Superior temporal gyrus (tissue), 1 donor: ENCODE measurements around the gene RAP1GAP2.
"Not testable (repeated sequence)": the region's sequence is repeated elsewhere in the genome, so short reads cannot be mapped to it uniquely, and the experiment has no call there.

Experiments
- DNase-seq: peaks from one replicate; pipeline ENCODE4 v3.0.0-alpha.2; 2016; ENCODE audit errors: extremely low spot score

Gene RAP1GAP2

DNA sequence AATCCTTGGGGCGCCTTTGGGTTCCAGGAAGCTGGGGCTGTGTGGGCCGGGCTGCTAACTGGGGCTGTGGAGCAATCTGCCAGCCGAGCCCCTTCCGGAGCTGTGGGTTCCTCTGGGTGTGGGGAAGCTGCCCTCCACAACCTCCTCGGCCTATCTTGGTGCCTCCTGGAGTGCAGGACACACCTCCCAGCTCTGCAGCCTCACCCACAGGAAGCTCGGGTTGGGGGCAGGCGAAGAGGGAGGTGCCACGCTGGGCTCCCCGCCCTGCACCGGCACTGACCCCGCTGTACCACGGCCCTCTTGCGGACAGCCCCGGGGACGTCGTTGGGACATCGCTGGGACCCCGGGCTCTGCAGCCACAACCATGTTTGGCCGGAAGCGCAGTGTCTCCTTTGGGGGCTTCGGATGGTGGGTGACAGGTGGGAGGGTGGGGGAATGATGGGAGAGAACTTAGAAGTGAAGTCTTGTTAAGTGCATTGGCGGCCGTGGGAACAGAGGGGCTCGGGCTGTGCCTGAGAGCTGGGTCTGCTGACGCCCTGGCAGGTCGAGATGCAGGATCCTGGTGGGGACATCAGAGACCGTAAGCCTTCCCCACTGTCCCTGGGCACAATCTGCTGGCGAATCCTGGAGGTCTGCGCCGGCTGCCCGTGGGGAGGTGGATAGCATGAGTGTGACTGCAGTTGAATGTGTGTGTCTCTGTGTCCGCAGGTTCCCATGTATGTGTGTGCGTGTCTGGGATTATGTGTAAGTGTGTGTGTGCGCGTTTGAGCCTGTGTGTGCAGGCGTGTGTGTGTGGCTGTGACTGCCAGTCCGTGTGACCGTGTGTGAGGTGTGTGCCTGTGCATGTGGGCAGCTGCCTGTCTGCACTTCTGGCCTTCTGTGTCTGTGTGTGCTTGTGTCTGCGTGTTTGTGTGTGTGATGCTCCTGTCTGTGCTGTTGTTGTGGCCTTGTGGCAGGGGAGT lies at the start of gene RAP1GAP2:
TSS of gene RAP1GAP2 (plus strand) at position 275 of the 962 bp plus-strand sequence. CDS start at position 365, 90 bp downstream.
- no peak for DNase-seq

DNA sequence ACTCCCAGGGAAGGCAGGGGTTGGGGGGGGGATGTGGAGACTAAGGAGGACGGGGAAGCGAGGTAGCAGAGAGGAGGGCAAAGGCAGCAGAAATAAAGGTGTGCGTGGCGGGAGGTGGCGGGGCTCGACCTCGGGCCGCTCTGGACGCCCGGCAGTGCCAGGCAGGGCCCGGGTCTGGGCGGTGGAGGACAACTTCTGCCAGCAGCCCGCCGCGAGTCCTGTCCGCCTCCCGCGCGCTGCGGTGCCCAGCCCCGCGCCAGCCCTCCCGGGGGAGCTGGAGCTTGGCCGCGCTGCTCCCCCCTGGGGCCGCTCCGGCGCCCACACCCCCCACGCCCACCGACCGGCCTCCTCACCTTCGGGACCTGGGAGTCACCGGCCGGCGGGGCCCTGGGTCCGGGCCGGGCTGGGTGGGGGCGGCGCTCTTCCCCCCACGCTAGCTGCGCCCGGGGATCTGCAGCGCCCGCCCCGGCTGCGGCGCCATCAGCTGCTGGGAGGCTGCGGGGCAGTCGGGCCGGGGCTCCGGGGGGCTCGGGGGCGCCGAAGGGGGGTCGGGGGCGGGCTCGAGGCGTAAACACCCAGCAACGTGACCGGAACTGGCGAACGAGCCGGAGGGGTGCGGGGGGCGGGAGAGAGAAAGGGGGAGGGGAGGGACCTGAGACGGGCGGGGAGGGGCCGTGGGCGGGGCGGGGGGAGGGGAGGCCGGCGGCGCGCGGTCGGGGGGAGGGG lies 47.0 kb upstream of the RAP1GAP2 start, which contains the start of gene CCDC92B:
TSS of gene CCDC92B (minus strand) at position 595 of the 726 bp plus-strand sequence. CDS start 14,507 bp downstream, outside the sequence.
- no peak for DNase-seq

DNA sequence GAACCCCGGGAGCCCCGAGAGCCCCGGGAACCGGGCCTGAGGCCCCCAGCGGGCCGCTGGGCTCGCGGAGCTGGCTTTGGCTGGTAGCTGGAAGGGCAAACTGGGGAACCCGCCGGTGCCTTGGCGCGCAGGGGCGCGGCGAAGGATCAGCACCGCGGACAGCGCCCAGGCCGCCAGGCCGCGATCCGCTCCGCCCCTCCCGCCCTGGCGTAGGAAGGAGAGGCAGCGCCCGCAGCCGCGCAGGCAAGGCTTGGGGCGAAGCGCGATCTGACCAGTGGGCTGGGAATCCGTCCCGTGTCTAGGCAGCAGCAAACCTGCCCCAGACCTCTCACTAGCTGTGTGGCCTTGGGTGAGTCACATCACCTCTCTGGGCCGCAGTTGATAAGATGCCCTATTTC lies 46.5 kb upstream of the RAP1GAP2 start:
- peak; percentile 52 for DNase-seq

DNA sequence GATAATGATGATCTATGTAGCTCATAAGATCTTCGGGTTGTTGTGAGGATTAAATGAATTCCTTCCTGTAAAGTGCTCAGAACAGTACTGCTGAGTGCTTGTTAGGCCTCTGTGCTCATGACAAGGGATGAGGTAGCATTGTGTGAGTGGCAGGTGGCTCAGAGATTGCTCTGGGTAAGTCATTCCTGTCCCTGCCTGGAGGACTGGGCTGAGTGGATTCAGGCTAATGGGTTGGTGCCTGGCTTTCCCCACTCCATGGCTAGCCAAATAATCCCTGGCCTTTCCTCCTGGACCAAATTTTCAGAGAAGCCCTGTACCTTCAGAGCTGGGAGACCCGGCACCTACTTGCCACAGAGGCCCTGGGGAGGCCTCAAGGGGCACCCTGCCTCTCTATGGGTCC lies 45.5 kb upstream of the RAP1GAP2 start:
- DNase-seq: no peak

DNA sequence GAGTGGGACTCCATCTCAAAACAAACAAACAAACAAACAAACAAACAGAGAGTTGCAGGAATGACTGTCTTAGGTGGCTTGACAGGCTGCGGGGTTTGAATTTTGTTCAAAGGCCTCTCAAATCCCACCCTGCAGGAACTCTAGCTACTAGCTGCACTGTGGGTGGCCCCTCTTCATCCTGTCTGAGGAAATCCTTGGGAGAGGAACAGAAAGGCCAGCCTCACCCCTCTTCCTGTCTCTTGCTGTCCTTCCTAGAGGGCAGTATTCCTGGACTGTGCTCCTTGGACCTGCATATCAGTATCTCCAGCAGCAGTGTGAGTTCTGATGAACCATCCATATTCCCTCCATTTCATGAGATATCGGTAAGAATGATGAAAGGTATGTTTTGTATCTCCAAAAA lies 44.7 kb upstream of the RAP1GAP2 start:
- DNase-seq: no peak

DNA sequence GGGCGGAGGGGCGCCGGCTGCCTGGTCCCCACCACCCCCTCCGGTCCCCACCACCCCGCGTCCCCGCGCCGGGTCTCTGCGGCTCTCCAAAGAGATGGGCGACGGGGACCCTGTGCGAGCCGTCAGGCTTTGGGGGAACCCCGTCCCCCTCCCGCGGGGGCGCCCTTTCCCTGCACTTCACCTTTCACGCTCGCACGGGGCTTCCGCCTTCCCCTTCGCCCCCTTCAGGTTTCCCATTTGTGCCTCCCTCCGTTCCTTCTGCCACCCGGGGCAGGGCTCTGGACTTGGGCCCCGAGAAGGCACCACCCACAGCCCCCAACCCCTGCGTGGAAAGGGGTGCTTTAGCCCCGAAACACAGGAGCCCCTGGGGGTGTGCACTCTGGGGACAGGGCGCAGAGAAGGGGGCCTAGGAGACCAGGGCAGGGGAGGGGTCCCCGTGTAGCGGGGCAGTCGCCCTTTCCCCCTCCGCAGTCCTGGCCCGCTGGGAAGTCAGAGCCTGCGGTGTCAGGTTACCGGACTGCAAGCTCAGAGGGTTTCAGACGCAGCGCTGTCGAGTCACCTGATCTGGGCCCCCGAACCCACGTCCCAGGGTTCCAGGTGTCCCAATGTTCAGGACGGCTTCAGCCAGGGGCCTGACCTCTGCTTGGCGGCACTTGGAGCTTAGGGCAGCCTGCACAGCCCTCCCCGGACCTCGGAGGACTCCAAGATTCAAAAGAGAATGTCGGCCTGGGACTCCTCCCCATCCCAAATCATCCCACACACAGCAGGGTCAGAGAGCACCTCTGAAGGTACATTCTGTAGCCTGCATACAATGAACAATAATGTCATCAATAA lies 40.1 kb upstream of the RAP1GAP2 start:
- DNase-seq: no peak

DNA sequence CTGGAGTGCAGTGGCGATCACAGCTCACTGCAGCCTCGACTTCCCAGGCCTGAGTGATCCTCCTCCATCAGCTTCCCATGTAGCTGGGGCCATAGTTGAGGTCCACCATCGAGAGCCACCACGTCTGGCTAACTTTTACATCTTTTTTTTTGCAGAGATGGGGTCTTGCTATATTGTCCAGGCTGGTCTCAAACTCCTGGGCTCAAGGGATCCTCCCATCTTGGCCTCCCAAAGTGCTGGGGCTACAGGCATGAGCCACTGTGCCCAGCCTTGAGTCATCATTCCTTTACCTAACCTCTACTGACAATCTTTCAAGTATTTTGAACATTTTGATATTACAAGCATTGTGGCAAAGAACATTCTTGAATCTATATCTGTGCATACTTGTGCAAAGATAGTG lies 37.4 kb upstream of the RAP1GAP2 start:
- DNase-seq: no peak

DNA sequence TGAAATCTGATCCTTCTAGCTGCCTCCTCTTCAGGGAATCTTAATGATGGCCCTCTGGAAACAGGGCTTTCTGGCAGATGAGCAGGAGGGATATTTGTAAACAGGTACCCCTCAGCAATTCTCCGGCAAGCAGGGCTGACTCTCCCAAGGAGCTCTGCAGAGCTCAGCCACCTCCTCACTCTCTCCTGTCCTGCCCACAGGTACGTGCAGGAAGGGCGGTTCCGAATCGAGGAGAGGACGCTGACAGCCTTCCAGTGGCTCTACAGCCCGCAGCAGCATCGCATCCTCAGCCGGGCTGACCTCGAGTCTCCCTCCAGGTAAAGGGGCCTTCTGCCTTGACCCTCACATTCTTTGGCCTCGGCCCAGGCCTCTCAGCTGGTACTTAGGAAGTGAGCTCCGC lies 26.1 kb upstream of the RAP1GAP2 start:
- DNase-seq: no peak

DNA sequence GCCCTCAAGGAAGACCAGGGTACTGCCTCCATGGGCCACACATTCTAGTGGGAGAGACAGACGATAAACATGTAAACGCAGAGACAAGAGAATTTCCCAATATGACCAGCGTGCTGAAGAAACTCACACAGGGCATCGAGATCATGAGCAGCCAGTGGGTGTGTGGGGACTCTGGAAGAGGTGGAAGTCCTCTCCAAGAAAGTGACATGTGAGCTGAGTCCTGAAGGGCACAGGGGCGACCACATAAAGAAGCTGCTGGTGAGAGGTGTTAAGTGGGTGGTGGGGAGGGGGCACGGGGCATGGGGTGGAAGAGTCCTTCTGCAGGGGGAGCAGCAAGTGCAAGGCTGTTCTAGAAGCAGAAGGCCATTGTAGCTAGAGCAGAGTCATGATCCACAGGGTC lies 21.0 kb upstream of the RAP1GAP2 start:
- DNase-seq: no peak

DNA sequence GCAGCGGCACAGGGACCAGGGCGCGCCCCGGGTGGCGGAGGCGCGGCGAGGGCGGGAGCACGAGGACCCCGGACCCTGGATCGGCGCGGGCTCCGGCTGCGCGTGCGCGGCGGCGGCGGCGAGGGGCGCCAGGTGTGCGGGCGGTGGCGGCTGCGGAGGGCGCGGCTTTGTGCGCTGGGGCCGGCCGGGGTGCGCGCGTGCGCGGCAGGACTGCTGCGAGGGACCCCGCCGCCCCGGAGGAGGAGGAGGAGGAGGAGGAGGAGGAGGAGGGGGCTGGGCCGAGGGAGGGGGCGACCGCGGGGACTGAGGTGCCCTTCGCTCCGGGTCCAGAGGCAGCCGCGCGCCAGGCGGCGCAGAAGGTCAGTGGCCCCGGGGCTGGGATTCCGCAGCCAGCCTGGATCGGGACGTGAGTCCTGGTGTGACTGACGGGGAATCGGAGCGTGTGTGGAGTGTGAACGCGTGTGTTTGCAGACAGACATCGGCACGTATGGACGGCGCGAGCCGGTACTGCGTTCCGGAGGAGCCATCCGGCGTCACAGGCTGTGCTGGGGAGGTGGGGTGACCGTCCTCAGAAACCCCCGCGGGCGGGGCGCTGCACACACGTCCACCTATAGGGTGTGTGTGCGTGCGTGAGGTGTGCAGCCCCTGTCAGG lies 19.5 kb upstream of the RAP1GAP2 start:
- no peak for DNase-seq

DNA sequence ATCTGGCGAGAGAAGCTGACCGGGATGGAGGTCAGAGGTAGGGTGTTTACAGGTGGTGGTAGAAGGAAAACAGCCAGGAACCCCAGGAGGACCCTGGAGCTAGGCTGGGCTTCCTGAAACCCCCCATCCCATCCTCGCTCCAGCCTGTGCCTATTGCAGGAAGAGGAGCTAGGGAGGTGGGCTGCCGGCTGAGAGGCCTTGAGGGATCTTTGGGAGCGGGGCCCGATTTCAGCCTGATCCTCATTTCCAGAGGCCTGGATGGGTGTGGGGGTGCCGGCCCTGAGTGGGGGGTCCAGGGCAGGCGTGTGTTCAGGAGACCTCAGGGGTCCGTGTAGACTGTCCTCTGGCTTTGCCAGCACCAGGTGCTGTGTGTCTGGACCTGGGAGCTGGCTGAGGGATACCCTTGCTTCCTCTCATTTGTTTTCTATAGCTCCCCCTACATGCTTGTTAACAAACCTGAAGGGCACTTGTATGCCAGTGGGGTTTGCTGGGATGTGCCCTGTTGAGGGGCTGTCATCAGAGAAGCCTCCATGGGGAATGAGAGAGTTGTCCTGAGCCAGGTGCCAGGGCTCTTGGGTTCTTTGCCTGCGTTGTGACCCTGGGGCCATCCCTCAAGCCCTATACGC lies 18.9 kb upstream of the RAP1GAP2 start:
- no peak for DNase-seq

DNA sequence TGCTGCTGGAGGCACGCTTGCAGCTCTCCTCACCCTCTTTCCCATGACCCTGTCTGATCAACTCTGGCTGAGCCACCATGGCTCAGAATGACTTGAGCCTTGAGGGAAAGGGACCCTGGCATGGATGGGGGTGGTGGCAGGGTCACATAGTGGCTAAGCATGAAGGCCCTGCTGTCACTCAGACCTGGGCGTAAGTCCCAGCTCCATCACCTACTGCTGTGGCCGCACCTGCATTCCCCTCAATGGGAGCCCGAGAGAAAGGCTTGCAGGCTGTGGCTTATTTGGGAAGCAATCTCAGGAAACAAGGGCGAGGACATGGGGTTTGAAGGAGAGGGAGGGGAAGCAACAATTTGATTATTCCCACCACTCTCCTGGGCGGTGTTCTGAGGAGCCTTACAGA lies 17.7 kb upstream of the RAP1GAP2 start:
- no peak for DNase-seq

DNA sequence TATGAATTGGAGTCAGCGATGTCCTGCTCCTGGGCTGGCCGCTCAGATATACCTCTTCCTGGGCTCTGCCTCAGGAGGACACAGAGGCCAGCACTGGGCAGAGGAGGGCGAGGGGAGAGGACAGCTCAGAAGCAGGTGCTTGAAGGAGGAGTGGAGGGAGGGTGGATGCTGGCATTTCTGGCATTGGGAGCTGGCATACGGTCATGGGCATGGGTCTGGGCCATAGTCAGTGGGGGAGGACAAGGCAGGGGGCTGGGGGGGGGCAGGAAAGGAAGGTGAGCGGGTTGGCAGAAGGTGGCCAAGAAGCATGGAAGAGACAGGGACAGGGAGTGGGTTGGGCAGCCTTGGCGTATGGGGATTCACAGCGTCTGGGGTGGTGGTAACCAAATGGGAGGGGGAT lies 16.7 kb upstream of the RAP1GAP2 start:
- DNase-seq: no peak

DNA sequence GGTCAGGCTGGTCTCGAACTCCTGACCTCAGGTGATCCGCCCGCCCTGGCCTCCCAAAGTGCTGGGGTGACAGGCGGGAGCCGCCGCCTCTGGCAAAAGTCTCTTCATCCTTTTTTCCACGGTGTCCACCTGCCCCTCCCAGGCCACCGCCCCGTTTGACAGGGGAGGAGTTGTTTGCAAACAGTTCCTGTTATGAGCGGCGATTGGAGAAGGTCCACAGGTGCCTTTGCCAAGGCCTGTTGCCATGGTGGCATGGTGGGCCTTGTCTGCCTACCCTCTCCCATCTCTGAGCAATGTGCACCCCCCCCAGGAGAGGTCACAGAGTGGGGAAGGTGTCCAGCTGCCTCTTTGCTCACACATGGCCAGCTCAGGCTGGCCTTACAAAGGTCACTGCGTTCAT lies 16.0 kb upstream of the RAP1GAP2 start:
- DNase-seq: no peak

DNA sequence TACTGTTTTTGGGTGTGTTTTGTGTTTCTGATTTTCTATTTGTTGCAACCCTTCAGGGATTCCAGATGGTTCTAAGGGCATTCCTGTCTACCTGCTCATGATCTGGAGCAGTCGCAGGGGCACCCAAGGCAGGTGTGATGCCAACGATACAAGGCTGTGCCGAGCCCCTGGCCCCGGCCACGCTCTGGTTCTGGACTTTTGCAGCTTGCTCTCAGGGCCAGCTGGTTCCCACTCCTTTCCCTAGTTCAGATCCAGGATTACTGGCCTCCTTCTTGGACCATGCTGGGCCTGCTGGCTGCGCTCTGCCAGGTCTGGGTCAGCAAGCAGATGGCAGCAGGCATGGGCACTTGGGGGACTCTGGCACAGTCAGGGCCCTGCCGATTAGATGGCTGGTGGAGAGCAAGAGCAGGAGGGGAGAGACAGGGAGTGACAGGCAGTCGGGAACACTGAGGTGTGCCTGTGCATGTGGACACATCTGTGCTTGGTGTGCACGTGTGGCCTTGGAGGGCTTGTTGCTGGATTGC lies 15.2 kb upstream of the RAP1GAP2 start:
- DNase-seq: no peak

DNA sequence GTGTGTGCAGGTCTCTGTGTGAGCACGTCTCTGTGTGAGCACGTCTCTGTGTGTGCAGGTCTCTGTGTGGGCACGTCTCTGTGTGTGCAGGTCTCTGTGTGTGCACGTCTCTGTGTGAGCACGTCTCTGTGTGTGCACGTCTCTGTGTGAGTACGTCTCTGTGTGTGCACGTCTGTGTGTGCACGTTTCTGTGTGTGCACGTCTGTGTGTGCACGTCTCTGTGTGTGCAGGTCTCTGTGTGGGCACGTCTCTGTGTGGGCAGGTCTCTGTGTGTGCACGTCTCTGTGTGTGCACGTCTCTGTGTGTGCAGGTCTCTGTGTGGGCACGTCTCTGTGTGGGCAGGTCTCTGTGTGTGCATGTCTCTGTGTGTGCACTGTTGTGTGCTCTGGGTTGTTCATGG lies 14.6 kb upstream of the RAP1GAP2 start:
- not testable (repeated sequence) for DNase-seq

DNA sequence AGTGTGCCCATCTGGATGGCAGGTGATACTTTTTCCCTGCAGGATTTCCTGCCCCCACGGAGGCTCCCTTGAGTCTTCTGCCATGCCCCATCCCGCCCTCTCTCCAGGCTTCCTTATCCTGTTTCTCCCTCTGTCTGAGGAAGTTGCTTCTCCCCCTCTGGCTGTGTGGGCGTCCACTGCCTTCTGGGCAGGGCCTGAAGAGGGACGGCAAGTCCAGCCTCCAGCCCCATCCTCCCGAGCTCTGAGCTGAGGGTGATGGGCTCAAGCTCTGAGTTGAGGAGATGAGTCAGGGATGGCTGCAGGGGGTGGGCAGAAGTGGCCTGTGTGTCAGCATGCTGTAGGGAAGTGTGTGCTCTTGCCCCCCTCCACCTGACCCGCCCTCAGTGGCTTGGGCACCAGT lies 14.2 kb upstream of the RAP1GAP2 start:
- no peak for DNase-seq

DNA sequence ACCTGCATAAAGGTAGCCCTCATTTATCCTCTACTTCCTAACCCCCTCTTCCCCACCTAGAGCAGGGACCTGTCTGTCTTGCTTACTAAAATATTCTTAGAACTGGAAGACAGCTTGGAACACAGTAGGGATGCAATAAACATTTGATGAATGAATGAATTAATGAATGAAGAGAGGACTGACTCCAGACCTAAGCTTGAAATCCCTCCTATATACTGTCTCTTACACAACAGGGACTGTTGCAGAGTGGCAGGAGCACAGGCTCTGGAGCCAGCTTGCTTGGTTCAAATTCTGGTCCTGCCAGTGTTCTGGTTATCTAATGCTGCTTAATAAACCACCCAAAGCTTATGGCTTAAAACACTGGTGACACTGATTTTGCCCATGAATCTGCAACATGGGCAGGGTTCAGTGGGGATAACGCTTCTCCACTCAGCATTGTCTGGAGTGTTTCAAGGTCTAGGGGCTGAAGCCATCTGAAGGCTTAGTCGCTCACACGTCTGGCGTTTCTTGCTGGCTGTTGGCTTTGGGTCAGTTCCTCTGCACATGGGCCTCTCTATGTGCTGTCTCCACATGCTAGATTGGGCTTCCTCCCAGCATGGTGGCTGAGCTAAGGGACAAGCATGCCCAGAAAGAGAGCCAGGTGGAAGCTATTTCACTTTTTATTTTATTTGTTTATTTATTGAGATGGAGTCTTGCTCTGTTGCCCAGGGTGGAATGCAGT lies 12.8 kb upstream of the RAP1GAP2 start:
- DNase-seq: no peak

DNA sequence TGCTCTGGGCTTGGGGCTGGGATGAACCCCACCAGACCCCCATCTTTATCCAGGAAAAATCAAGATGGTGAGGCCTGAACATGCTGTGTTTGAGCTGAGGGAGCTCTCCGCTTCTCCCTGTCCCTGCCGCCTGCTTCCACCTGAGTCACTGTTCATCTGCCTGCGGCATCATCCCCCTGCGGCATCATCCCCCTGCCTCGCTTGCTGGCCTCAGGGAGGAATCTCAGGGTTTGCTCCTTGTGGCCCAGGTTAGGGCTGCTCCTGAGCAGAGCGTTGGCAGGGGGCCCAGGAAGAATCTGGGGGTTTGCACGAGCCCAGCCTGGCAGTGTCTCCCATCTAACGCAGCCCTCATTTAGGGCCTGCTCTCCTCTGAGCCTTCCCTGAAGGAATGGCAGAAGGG lies 11.4 kb upstream of the RAP1GAP2 start:
- DNase-seq: no peak

DNA sequence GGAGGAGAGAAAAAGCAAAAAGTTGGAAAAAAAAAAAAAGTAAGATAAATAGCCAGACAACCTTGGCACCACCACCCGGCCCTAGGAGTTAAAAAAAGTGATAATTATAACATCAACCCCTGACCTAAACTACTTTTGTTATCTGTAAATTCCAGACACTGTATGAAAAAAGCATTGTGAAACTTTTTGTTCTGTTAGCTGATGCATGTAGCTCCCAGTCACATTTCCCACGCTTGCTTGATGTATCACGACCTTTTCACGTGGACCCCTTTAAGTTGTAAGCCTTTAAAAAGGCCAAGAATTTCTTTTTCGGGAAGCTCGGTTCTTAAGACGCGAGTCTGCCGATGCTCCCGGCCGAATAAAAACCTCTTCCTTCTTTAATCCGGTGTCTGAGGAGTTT lies 10.9 kb upstream of the RAP1GAP2 start:
- not testable (repeated sequence) for DNase-seq
